GM15510 (cell line): ENCODE results near the gene DENND1A.

Source experiments
- POLR2A ChIP-seq: IDR thresholded peaks from 3 replicates; pipeline ENCODE4 v1.6.1; 2011; ENCODE audit warnings: borderline replicate concordance; ENCODE audit not compliant: insufficient read length; ENCODE audit errors: extremely low read depth

The DENND1A gene

GRCh38 chr9:123414204-123414603 lies 515.7 kb downstream of the DENND1A start:
- no peak for TF ChIP-seq POLR2A

GRCh38 chr9:123412171-123412820 lies 517.6 kb downstream of the DENND1A start:
- no peak for TF ChIP-seq POLR2A

- TF ChIP-seq POLR2A = no peak
These were observed 518.3 kb downstream of the DENND1A start for GRCh38 chr9:123411636-123412035.

GRCh38 chr9:123411191-123411590 lies 518.7 kb downstream of the DENND1A start:
- no peak for TF ChIP-seq POLR2A

GRCh38 chr9:123410281-123410910 lies 519.5 kb downstream of the DENND1A start:
- TF ChIP-seq POLR2A = no peak

GRCh38 chr9:123408313-123409262 lies 521.3 kb downstream of the DENND1A start:
- TF ChIP-seq POLR2A = no peak

- TF ChIP-seq POLR2A = no peak
These were observed 522.6 kb downstream of the DENND1A start for GRCh38 chr9:123407217-123407851.

- TF ChIP-seq POLR2A = no peak
These were observed 523.2 kb downstream of the DENND1A start for GRCh38 chr9:123406691-123407216.

GRCh38 chr9:123406016-123406415 lies 523.9 kb downstream of the DENND1A start:
- TF ChIP-seq POLR2A = no peak

- no peak for TF ChIP-seq POLR2A
These were observed 526.9 kb downstream of the DENND1A start for GRCh38 chr9:123402981-123403509.

GRCh38 chr9:123401879-123402513 lies 527.9 kb downstream of the DENND1A start:
- no peak for TF ChIP-seq POLR2A

GRCh38 chr9:123400926-123401503 lies 528.9 kb downstream of the DENND1A start:
- TF ChIP-seq POLR2A = no peak

GRCh38 chr9:123399803-123400378 lies 530.0 kb downstream of the DENND1A start:
- no peak for TF ChIP-seq POLR2A
